PFSK-1 (cell line): Measurements from ENCODE around the gene PREX1.

Experiments
- POLR2AphosphoS5 ChIP-seq: IDR thresholded peaks from 2 replicates; pipeline ENCODE4 v1.6.1; 2012; ENCODE audit warnings: low read depth, mild to moderate bottlenecking, control low read depth, low read length, moderate library complexity
- SIN3A ChIP-seq: IDR thresholded peaks from 2 replicates; pipeline ENCODE4 v1.6.1; 2012; ENCODE audit warnings: mild to moderate bottlenecking, low read length, moderate library complexity, borderline replicate concordance; ENCODE audit not compliant: insufficient read depth
- TAF1 ChIP-seq: IDR thresholded peaks from 2 replicates; pipeline ENCODE4 v1.6.1; 2012; ENCODE audit warnings: low read length, control low read depth, borderline replicate concordance; ENCODE audit not compliant: insufficient read depth
- TF ChIP-seq, protein P1 (sequence below), 2 experiments: IDR thresholded peaks; 2 replicates each; pipeline versions ENCODE4 v1.6.1 to v1.8.0; 2011 to 2012; ENCODE audit warnings: low read depth in 2 of 2, low read length in 2 of 2, control low read depth in 1 of 2, inconsistent platforms in 1 of 2, mild to moderate bottlenecking in 1 of 2, moderate library complexity in 1 of 2; ENCODE audit not compliant: insufficient read depth in 1 of 2

DNA sequence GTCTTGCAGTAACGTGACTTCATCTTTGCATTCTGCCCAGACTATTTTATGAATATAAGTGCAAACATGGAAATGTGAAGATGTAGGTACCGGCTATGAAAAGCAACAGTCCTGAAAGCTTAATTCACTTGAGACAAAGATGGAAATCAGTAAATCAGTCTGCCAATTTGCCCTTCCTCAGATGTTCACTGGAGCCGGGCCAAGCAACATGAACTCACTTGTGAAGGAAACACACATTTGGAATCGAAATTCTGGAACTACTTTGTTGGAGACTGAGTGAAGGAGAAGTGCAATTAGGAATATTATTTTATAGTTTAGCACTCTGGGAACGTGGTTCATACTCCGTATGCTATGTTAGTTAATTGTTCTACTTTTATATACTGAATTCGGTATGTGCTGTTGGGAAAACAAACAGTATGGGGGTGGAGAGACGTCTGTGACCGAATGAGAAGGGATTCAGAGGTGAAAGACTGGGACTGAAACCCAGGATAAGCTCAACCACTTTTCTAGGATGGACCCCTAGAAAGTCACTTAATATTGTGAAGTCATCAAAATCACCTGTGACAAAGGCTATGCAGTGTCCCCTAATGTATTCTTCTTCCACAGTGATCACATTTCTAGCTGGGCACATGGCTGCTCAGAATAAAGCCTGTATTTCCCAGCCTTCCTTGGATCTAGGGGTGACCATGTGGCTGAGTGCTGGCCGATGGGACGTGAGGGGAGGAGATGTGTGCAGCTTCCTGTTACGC is 95.5 kb downstream of the PREX1 start:
- TF ChIP-seq SIN3A (no peak), POLR2AphosphoS5 (no peak), TAF1 (no peak)
- TF ChIP-seq, protein P1, sequence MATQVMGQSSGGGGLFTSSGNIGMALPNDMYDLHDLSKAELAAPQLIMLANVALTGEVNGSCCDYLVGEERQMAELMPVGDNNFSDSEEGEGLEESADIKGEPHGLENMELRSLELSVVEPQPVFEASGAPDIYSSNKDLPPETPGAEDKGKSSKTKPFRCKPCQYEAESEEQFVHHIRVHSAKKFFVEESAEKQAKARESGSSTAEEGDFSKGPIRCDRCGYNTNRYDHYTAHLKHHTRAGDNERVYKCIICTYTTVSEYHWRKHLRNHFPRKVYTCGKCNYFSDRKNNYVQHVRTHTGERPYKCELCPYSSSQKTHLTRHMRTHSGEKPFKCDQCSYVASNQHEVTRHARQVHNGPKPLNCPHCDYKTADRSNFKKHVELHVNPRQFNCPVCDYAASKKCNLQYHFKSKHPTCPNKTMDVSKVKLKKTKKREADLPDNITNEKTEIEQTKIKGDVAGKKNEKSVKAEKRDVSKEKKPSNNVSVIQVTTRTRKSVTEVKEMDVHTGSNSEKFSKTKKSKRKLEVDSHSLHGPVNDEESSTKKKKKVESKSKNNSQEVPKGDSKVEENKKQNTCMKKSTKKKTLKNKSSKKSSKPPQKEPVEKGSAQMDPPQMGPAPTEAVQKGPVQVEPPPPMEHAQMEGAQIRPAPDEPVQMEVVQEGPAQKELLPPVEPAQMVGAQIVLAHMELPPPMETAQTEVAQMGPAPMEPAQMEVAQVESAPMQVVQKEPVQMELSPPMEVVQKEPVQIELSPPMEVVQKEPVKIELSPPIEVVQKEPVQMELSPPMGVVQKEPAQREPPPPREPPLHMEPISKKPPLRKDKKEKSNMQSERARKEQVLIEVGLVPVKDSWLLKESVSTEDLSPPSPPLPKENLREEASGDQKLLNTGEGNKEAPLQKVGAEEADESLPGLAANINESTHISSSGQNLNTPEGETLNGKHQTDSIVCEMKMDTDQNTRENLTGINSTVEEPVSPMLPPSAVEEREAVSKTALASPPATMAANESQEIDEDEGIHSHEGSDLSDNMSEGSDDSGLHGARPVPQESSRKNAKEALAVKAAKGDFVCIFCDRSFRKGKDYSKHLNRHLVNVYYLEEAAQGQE (IDR thresholded peaks at IDR 0.05; ENCODE audit: insufficient read depth in 1 of 2, low read depth in 2 of 2, low read length in 2 of 2) = no peak
